Left renal cortex interstitium (tissue), 4 donors: ENCODE measurements around the gene EMILIN3. TPM values are rescaled to one million over a fixed set of nuclear protein-coding genes. Genes with fewer than 3 reads are reported as not detected.
A peak's percentile ranks its signal among the peaks of the same experiment; 100 is the strongest.
"Not testable (repeated sequence)": the region's sequence is repeated elsewhere in the genome, so short reads cannot be mapped to it uniquely, and the experiment has no call there.

Experiments used
- DNase-seq, 4 donors: peaks; one replicate each; pipeline ENCODE4 v3.0.0-alpha.2; 2013; ENCODE audit warnings: low read depth in 4 of 4, low spot score in 2 of 4, missing footprints in 1 of 4
- polyA plus RNA-seq, 4 donors: library from polyadenylated mRNA; unstranded; fragments of 120-200 nt; gene quantifications; one replicate each; pipeline ENCODE4 v1.2.1, GENCODE V29; 2013; ENCODE audit not compliant: insufficient read length in 4 of 4

The EMILIN3 gene
- polyA plus RNA-seq, 4 donors = 7.3 to 12.6 (median 9.7) TPM

DNA sequence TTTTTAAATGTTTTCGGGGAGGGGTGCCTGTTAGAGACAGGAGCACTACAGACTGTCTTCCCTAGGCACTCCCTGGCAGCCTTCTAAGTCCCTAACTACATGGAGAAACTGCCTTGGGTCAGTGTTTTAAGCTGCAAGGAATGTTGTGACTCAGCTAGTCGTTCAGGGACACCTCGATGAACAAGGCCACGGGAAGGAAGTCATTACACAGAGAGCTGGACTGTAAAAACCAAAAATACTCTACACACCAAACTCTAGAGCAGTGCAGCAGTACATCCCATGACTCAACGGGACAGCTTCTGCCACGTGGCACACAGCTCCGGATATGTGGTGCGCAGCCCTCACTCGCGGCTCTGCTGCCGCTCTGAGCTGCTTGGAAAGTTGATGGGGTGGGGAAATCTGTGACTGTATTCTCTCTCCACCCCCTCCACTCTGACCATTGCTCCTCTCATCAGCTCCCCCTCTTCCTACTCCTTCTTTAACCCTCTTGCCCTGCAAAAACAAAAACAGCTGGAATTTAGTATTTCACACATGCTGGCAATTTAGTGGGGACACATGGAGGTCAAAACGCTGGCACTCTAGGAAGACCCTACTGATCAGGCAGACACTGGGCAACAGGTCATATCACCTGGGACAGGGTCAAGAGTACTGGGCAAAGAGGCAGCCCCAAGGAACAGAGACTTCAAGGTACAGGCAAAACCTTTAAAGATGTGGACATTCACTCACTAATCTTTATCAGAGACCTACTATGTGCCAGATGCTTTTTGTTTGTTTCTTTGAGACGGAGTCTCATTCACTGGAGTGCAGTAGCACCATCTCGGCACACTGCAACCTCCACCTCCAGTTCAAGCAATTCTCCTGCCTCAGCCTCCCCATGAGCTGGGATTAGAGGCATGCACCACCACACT lies 36.9 kb downstream of the EMILIN3 start:
- DNase-seq = peak in 2 of 4 donors; percentile 37 to 46

DNA sequence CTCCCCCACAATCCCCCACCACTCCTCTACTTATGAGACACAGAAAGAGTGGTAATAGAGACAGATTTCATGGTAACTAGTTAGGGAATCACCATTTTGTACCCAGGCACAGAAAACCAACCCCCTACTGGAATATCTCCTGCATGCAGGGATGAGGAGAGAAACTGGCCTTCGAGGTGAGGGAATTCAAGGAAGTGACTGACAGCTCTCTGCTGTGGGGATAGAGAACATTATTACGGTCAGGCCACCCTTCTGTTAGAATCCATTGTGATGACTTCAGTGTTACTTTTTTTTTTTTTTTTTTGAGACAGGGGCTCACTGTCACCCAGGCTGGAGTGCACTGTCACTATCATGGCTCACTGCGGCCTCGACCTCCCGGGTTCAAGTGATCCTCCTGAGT lies 39.4 kb downstream of the EMILIN3 start:
- DNase-seq = no peak

DNA sequence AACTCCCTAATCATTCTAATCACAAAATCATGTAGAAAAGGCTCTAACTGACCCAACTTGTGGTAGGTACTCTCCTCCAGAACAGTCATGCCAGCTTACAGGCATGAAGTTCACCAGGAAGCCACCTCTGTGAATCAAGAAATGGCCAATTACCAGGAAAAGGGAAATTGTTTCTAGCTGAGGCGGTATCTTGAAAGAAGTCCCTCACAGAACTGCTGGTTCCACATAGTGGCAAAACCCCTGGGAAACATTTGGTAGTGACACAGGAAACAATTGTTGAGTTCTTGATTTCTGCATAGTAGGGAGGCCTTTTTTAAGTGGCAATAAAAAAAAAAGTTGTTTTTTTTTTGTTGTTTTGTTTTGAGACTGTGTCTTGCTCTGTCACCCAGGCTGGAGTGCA lies 45.6 kb downstream of the EMILIN3 start:
- DNase-seq = no peak

DNA sequence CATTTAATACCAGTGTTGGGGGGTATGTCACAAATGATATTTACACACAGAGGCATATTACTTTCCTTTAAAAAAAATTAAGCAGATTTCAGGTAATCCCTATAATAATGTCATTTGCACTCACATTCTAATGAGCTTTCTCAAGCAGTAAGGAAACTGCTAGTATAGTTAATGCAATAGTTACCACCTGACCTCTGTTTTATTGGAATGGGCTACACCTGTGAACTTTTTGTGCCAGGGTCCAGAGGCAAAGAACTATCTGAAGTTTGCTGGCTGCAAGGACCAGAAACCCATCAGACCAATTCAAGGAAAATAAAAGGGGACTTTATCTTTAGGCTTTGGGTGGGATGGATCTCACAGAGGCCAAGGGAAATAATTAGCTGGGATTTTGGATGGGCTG lies 46.2 kb downstream of the EMILIN3 start:
- DNase-seq = no peak

DNA sequence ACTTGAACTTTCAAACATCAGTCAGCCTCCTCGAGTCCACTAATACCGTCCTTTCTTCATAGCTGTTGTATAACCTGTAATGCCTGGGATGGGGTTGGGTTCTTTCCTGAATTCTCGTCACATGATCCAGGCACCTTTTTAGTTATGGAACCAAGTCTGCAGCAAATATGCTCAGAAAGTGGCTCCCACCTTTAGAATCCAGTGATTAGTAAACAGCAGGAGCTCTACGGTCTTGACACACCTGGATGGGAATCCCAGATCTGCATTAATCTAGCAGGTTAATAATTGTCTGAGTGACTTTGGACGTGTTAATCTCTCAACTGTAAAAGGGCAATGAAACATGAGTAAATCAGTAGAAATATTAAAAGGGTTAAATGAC lies 48.4 kb downstream of the EMILIN3 start:
- DNase-seq = no peak

DNA sequence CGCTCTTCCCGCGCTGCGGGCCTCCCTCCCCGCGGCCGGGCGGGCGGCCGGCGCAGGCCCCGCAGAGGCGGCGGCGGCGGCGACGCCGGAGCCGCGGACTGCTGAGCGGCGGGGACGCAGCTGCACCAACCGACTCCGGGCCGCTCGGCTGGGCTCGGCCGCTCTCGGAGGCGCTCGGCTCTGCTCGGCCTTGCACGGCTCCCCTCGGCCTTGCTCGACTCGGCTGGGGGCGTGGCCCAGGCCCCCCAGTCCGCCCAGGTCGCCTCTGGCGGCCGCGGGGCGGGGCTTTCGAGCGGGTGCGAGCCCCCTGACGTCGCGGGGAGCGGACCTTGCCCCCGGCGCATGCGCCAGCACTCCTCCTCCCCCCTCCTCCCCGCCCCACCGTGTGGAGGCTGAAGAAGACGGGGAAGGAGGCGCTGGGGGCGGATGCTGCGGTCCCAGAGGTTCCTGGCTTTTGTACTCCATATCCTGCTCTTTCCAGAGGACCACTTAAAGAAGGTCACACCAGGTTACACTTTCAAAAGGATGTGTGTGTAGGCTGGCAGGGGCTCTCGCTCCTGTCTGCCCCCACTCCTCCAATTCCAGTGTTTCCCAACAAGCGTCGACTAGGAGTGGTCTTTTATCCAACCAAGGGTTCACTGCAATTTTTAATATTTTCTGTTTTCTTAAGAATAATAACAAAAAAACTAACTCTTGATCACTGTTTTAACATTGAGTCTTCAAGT lies 48.9 kb downstream of the EMILIN3 start, which contains the start of gene ZHX3:
ZHX3 (minus strand) TSS at position 186 of the 725 bp plus-strand sequence. CDS start 112,815 bp downstream, outside the sequence.
- DNase-seq = peak; percentile 82 to 93 (median 88)

DNA sequence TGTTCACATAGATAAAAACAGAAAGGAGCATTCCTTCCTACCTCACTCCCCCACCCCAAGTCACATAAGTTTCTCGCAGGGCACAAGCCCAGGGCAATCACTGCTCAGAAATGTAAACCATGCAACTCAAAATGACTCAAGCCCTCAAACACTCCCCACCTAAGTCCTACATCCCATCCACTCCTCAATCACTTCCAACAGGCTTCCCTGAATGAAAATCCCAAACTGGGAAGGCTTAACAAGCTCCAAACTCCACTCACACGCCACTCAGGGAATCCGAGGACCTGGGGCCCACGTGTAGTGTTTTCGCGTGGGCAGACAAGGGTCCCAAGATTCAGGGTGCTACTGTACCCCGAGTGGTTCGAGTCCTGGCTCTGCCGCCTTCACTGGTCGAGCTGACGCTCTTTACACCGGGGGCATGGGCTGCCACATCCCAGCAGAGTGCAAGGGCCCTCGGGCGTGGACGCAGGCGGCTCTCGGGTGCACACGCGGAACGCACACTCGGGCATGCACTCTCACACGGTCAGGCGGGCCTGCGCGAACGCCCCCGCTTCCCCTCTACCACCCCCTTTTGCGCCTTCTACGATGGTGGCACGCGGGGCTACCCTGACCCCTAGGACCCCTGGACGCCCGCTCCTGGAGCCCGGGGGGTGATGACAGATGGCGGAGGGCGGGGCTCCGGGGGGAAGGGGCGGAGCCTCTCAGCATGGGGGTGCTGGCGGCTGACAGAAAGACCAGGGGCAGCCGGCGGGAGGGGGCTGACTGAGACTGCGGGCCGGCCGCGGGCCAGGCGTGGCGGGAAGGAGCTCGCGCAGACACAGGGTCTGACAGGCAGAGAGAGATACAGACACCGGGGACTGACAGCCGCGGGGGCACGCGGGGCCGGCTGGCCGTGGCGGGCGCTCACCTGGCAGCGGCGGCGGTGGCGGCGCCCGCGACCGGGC lies 49.7 kb downstream of the EMILIN3 start:
- DNase-seq = peak in 1 of 4 donors; percentile 24

DNA sequence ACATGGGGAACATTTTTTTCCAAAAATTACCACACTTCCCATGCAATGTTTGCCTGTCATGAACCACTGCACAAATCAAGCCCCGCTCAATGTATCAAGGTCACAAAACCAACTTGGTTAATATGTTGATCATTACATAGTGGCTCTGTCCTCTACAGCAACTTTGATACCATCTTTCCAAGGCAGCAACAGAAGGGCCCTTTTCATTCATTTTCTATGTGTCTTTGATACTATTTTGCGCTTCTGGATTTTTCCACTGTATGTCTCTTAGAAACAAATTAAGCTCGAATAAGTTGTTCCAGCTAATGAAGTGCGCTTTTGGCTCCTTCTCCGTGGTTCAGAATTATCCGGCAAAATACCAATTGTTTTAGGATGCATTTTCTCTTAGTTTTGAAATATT lies 50.6 kb downstream of the EMILIN3 start:
- no peak for DNase-seq

DNA sequence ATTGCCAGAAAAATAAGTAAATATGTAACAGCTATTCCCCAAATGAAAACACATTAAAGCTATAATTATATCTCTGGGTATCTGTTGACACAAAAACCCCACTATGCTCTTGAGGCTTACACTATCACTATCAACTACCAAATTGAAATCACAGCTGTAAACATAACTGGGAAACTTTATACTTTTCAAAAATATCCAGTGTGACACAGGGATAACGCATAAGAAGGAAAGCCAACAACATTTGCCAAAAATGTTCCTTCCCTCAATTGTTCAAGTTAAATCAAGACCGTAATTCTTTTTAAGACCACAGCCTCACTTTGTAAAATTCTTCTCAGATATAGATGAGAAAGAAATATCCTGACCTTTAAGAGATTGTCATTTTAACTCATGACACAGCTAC lies 52.2 kb downstream of the EMILIN3 start:
- no peak for DNase-seq

DNA sequence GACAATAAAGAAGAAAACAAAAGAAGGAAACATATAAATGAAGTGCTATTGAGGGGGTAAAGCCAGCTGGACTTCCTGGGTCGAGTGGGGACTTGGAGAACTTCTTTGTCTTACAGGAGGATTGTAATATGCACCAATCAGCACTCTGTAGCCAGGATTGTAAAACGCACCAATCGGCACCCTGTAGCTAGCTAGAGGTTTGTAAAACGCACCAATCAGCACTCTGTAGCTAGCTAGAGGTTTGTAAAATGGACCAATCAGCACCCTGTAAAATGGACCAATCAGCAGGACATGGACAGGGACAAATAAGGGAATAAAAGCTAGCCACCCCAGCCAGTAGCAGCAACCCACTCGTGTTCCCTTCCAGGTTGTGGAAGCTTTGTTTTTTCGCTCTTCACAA lies 54.6 kb downstream of the EMILIN3 start:
- not testable (repeated sequence) for DNase-seq

Other genes with a start within 250 kb of the EMILIN3 start
- 100 to 1,000 TPM; 116 to 228 (median 156) TPM for gene PLCG1, start 229.3 kb downstream of the EMILIN3 start, polyA plus RNA-seq
- gene ZHX3, start 49.1 kb downstream of the EMILIN3 start, polyA plus RNA-seq = 10 to 100 TPM; 19.8 to 28.1 (median 21.9) TPM
- 10 to 100 TPM in 2 of 4 donors, 1 to 10 TPM in 2; 8.0 to 22.6 (median 13.8) TPM for gene LPIN3, start 26.0 kb downstream of the EMILIN3 start, polyA plus RNA-seq